Measurements from ENCODE around the gene PMEL.
"Not testable (repeated sequence)": the region's sequence is repeated elsewhere in the genome, so short reads cannot be mapped to it uniquely, and the experiment has no call there.

PMEL gene

DNA sequence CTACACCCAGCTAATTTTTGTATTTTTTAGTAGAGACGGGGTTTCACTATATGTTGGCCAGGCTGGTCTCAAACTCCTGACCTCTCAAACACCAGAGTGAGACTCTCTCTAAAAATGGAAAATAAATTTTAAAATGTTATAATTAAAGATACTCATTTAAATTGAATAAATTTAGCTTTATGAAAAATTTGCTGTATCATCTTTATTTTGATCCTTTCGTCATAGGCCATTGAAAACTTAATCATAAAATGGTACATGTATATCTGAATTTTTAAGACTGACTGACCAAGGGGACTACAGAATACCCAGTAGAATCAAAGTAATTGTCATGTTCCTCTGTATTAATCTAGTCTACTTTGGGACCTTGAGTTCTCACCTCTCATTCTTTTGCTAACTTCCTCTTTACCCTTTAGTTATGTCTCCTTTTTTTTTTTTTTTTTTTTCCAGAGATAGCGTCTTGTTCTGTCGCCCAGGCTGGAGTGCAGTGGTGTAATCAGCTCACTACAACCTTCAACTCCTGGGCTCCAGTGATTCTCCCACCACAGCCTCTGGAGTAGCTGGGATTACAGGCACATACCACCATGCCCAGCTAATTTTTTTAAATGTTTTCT is 17.5 kb upstream of the PMEL start:
- DNase-seq (ENCODE audit: low spot score) = no peak

GRCh38 chr12:55982319-55982936 is 16.6 kb upstream of the PMEL start:
- peak; percentile 52 for DNase-seq (ENCODE audit: low spot score)

DNA sequence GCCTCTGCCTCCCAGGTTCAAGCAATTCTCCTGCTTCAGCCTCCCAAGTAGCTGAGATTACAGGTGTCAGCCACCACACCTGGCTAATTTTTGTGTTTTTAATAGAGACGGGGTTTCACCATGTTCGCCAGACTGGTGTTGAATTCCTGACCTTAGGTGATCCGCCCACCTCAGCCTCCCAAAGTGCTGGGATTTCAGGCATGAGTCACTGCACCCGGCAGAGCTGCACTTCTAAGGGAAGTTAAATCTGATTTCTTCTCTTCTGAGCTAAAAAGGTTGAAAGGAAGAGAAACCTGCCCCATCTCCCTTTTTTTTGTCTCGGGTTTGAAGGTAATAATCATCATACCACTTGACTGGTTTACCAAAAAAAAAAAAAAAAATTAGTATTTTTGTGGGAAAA is 16.0 kb upstream of the PMEL start:
- DNase-seq (ENCODE audit: low spot score) = not testable (repeated sequence)

DNA sequence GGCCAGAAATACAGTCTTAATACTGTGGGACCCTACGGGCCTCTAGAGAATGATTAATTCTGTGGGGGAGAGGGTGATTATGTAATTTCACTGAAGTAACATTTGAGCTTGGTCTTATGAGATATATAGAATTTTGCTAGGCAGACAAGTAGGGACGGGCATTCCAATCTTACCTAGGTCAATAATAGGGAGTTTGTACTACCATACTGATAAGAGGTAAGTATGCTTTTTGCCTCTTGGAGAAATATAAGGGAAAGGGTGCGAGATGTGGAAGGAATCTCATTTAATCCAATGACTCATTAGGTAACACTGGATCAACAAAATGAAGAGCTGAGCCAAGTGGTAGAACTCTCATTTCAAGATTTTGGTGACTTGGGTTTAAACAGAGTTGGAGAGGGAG is 13.2 kb upstream of the PMEL start:
- DNase-seq (ENCODE audit: low spot score) = no peak

DNA sequence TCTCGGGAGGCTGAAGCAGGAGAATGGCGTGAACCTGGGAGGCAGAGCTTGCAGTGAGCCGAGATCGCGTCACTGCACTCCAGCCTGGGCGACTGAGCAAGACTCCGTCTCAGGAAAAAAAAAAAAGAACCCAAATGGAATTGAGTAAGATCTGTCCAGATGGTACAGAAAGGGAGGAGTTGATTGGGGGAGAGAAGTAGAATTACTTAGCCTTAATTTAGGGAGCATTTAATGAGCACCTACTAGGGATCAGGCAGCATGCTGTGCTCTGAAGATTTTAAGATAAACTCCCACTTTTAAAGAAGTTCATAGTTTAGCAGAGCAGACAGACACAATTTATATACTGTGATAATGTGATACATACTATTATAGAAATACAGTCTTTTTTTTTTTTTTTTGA is 12.6 kb upstream of the PMEL start:
- DNase-seq (ENCODE audit: low spot score) = no peak

DNA sequence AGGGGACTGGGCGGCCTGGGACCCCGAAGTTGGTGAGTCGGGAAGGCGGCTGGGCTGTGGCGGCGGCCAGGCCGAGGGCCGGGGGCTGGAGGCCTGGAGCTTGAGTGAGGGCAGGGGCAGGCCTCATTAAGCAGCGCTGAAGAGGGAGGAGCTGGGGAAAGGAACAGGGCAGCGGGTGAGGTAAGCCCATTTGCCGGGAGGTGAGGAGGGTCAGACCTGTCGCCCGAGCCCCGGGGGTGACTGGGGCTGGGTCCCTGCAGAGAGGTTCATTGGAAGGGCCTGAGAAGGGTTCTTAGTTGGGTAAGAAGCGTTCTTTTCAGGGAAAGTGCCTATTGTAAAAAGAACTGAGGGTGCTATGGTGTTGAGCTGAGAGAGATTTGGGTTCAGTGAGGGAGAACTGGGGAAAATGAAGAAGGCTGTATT is 8.5 kb upstream of the PMEL start:
- DNase-seq (ENCODE audit: low spot score) = peak; percentile 60

DNA sequence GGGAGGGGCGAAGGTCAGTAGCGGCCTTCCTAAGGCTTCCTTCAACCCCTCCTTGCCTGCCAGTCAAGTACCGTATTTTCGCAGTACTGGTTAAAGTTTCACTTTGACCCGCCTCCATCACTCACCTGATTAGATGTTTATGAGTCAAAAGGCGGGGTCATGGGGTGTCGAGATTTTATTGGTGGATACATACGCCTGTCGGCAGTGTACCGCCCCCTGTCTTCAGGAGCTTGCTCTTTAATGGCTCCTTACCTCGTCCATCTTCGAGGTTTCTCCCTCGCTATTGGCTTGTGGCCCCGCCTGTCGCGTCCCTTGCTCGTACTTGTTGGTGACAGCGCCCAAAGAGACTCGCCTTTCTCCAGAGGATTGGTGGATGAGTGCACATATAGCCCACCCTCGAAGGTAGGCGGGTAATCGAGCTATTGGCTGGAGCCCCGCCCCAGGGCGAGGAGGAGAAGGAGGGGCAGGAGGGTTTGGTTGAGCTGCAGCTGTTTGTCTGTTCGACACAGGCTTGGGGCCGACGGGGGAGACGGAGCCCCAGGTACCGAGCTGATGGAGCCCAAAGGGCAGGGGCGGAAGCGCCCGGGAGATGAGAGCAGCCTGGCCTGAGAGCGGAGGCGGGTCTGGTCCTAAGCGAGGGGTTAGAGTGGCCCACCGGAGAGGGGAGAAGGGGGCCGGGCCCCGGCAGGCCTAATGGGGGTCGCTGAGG is 7.9 kb upstream of the PMEL start, which contains the start of gene RAB5B:
Gene RAB5B, plus strand, starts transcription at position 480 of the 709 bp plus-strand sequence. CDS start 12,883 bp downstream, outside the sequence.
- peak; percentile 100 for DNase-seq (ENCODE audit: low spot score)

GRCh38 chr12:55972911-55973598 is 7.2 kb upstream of the PMEL start:
- DNase-seq (ENCODE audit: low spot score) = no peak

DNA sequence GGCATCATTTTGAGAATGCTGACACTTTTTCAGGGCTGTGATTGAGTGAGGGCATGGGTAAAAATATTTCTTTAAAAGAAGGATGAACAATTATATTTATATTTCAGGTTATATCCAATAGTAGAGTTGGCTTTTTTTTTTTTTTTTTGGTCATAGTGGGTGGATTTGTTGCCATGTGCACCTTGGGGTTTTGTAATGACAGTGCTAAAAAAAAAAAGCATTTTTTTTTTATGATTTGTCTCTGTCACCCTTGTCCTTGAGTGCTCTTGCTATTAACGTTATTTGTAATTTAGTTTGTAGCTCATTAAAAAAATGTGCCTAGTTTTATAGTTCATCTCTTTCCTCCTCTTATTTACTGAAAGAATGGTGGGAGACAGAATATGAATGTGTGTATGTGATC is 6.6 kb upstream of the PMEL start:
- no peak for DNase-seq (ENCODE audit: low spot score)

- DNase-seq (ENCODE audit: low spot score) = no peak
These were observed 6.2 kb upstream of the PMEL start for GRCh38 chr12:55972042-55972441.

DNA sequence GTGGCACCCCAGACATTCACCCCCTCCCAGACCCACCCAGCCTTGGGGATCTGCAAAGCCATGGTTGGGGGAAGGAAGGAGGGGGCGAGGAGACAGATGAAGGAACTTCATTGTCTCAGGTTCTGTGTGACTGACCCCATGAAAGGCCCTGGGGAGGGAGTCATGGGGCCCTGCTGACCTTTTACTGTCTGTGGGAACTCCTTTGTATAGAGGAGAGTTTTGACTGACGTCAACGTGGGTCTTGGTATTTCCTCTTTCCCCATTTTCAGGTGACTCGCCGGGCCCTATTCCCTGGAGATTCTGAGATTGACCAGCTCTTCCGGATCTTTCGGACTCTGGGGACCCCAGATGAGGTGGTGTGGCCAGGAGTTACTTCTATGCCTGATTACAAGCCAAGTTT is 4.9 kb upstream of the PMEL start:
- no peak for DNase-seq (ENCODE audit: low spot score)

DNA sequence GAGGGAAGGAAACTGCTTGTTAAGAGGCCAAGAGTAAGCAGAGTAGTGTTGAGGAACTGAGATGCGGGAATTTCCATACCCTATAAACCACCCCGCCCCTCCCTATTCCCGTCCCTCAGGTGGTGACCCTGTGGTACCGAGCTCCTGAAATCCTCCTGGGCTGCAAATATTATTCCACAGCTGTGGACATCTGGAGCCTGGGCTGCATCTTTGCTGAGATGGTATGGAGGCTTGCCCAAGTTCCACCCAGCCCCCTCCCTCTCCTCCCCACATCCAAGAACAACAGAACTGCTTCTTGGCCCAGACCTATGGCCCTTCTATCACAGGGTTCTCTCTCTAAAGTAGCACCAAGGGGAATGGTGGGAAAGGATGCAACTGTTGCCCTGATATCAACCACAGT is 3.5 kb upstream of the PMEL start:
- no peak for DNase-seq (ENCODE audit: low spot score)

DNA sequence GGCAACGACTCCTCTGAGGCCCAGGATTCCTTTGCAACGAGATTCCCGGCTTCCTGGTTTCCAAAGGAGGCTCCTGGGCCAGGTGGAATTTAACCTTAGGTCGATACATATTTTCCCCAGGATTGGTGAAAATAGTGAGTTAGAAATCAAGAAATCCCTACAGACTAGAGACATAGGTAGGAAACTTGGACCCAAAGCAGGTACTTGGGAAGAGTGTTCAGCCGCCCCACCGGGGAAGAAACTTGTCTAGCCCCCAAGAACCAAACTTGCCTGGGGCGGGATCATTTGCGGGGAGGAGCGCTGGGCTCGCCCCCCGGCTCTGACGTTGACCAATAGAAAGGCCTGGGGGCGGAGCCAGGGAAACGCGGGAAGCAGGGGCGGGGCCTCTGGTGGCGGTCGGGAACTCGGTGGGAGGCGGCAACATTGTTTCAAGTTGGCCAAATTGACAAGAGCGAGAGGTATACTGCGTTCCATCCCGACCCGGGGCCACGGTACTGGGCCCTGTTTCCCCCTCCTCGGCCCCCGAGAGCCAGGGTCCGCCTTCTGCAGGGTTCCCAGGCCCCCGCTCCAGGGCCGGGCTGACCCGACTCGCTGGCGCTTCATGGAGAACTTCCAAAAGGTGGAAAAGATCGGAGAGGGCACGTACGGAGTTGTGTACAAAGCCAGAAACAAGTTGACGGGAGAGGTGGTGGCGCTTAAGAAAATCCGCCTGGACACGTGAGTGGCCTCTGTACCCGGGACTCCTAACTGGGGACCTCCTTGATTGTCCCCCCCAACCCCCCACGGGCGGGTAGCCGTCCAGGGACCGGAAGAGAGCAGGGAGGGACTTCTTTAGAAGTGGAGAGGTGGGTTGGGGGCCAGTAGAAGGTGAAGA is 803 bp upstream of the PMEL start, which contains the start of gene CDK2:
Gene CDK2, plus strand, starts transcription at position 423 of the 874 bp plus-strand sequence. Its CDS starts 179 bp downstream, at position 602.
- peak; percentile 92 for DNase-seq (ENCODE audit: low spot score)

DNA sequence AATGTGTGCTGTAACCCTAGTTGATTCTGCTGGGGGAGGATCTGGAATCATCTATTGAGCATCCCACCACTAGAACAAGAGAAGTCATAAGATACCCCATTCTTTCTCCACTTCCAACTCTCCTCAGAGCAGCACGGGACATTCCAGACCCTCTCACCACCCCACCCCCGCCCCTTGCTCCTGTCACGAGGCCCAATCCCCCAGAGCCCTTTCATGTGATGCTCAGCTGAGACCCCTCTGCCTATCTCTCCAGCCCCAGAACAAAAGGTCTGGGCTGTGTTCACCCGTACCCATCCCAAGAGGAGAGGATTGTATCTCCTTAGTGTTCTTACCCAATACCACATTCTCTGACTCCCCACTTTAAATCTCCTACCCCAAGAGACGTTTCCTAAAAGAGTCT is 602 bp downstream of the PMEL start:
- DNase-seq (ENCODE audit: low spot score) = no peak

GRCh38 chr12:55963760-55964159 is 2.1 kb downstream of the PMEL start:
- DNase-seq (ENCODE audit: low spot score) = no peak

DNA sequence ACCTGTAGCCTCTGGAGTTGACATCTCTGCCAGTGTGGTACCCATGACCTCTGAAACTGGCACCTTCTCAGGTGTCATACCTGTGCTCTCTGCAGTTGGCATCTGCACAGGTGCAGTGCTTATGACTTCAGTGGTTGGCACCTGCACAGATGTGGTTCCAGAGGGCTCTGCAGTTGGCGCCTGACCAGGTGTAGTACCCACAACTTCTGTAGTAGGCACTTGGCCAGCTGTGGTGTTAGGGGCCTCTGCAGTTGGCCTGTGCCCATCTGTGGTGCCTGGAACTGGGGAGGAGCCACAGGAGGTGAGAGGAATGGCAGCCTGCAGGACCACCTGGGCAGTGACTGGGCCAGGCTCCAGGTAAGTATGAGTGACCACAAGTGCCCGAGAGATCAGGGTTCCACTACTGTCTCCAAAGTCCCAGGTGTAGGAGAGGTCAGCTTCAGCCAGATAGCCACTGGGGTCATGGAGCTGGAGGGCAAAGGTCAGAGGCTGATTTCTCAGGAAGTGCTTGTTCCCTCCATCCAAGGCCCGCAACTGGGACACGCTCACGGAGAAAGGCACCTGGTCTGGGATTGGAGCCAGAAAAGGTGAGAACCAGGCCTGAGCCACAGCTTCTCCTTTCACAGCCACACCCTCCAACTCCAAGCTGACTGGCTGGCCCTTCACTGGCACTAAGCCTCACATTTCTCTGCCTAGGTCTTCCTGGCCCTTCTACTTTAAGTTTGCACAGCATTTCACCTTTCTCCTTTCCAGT is 8.6 kb downstream of the PMEL start:
- no peak for DNase-seq (ENCODE audit: low spot score)

- peak; percentile 56 for DNase-seq (ENCODE audit: low spot score)
These were observed 9.9 kb downstream of the PMEL start for GRCh38 chr12:55955800-55956508.

- no peak for DNase-seq (ENCODE audit: low spot score)
These were observed 10.5 kb downstream of the PMEL start for GRCh38 chr12:55955344-55955743.

GRCh38 chr12:55946553-55946952 is 19.3 kb downstream of the PMEL start:
- DNase-seq (ENCODE audit: low spot score) = no peak

GRCh38 chr12:55942577-55943136 is 23.2 kb downstream of the PMEL start:
- DNase-seq (ENCODE audit: low spot score) = no peak
